Transverse colon (tissue), 4 donors: ENCODE data around the gene SEPTIN5.

ENCODE experiments used
- EP300 ChIP-seq: sonication (generic); formaldehyde crosslinking; IDR thresholded peaks from one replicate; pipeline ENCODE4 v1.6.1; 2017; ENCODE audit warnings: antibody characterized with exemption, low read depth
- POLR2A ChIP-seq: fragments of 450-650 bp; IDR thresholded peaks from one replicate; pipeline ENCODE4 v1.6.1; 2016; ENCODE audit warnings: antibody characterized with exemption, mild to moderate bottlenecking, moderate library complexity
- POLR2AphosphoS5 ChIP-seq, 3 donors: sonication (generic); formaldehyde crosslinking; IDR thresholded peaks; one replicate each; pipeline ENCODE4 v1.6.1; 2016; ENCODE audit warnings: antibody characterized with exemption in 3 of 3
- TF ChIP-seq, protein P1 (sequence below), 5 experiments: fragments of 200-600 bp in 3 of 5; fragments of 450-650 bp in 2 of 5; sonication (generic) in 3 of 5; IDR thresholded peaks; 1 replicate in 2 of 5; 2 replicates in 3 of 5; pipeline ENCODE4 v1.5.1; 2016 to 2017; ENCODE audit warnings: antibody characterized with exemption in 5 of 5, inconsistent platforms in 3 of 5, mild to moderate bottlenecking in 2 of 5, moderate library complexity in 1 of 5

DNA sequence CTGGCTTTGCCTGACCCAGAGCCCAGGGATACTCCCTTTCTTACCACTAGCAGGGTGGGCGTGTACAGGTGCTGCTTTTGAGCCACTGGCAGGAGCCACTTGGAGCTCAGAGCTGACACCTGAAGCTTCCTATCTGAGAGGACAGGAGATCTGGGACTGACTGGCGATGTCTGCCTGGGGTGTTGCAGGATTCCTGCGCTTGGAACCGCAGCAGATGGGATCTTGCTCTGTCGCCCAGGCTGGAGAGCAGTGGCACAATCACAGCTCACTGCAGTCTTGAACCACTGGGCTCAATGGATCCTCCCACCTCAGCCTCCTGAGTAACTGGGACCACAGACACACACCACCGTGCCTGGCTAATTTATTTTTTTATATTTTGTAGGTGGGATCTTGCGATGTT is 26.8 kb downstream of the SEPTIN5 start:
- TF ChIP-seq, protein P1, sequence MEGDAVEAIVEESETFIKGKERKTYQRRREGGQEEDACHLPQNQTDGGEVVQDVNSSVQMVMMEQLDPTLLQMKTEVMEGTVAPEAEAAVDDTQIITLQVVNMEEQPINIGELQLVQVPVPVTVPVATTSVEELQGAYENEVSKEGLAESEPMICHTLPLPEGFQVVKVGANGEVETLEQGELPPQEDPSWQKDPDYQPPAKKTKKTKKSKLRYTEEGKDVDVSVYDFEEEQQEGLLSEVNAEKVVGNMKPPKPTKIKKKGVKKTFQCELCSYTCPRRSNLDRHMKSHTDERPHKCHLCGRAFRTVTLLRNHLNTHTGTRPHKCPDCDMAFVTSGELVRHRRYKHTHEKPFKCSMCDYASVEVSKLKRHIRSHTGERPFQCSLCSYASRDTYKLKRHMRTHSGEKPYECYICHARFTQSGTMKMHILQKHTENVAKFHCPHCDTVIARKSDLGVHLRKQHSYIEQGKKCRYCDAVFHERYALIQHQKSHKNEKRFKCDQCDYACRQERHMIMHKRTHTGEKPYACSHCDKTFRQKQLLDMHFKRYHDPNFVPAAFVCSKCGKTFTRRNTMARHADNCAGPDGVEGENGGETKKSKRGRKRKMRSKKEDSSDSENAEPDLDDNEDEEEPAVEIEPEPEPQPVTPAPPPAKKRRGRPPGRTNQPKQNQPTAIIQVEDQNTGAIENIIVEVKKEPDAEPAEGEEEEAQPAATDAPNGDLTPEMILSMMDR (IDR thresholded peaks at IDR 0.05): no peak
- TF ChIP-seq POLR2A: no peak
- no peak for TF ChIP-seq EP300
- TF ChIP-seq POLR2AphosphoS5 (IDR thresholded peaks at IDR 0.05): no peak
